SH-SY5Y (cell line): Measurements from ENCODE around the gene RUNX3.

ENCODE experiments used
- GATA2 ChIP-seq: IDR thresholded peaks from 2 replicates; pipeline ENCODE4 v1.6.1; 2011; ENCODE audit warnings: mild to moderate bottlenecking, low read depth, low read length
- GATA3 ChIP-seq: IDR thresholded peaks from 2 replicates; pipeline ENCODE4 v1.6.1; 2011; ENCODE audit warnings: low read depth, mild to moderate bottlenecking, low read length, moderate library complexity

GRCh38 chr1:24930260-24931145 is at the start of gene RUNX3:
- TF ChIP-seq GATA2 (no peak), GATA3 (no peak)
